Measurements from ENCODE around the gene ANKS1B.
A peak's percentile ranks its signal among the peaks of the same experiment; 100 is the strongest.
"Not testable (repeated sequence)": the region's sequence is repeated elsewhere in the genome, so short reads cannot be mapped to it uniquely, and the experiment has no call there.

Gene ANKS1B

GRCh38 chr12:99768758-99769157, 216.0 kb downstream of the ANKS1B start:
- DNase-seq = no peak
- intact Hi-C loops (cut with DNase I) = loop anchor here (2.0 kb wide), 1 partner anchor 726 kb away; no protein-coding TSS in a partner anchor

- no peak for DNase-seq
- intact Hi-C loops (cut with DNase I) = loop anchor here (2.0 kb wide), 1 partner anchor 725 kb away; no protein-coding TSS in a partner anchor
Observed at GRCh38 chr12:99767809-99768208, 216.9 kb downstream of the ANKS1B start.

- intact Hi-C loops (cut with DNase I) = no loop called here
- no peak for DNase-seq
Observed at GRCh38 chr12:99766408-99766807, 218.3 kb downstream of the ANKS1B start.

DNA sequence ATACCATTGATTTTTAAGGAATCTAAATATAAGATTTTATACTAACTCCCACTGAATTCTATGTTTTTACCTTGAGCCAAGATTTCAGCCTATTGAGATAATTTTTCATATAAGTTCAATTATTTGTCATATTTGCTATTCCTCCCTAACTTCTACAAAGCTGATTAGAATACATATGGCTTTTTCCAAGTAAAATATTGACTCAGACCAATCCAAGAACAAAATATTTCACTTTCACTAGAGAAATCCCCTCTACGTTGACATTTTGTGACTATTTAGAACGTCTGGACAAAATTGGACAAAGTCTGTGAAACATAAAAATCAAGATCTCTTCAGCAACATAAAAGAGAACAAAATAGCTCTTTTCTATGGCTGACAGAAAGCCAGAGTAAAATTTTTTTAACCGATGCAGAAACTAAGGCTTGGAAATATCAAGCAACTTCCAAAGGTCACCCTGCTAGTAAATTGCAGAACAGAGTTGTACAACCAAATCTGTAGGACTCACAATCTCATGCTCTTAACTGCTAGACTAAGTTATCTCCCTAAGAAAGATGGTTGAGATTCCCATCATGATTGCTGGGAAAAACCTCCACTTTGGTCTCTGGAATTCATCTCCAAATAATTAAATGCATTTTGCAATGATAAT, 219.1 kb downstream of the ANKS1B start:
- DNase-seq = no peak

DNA sequence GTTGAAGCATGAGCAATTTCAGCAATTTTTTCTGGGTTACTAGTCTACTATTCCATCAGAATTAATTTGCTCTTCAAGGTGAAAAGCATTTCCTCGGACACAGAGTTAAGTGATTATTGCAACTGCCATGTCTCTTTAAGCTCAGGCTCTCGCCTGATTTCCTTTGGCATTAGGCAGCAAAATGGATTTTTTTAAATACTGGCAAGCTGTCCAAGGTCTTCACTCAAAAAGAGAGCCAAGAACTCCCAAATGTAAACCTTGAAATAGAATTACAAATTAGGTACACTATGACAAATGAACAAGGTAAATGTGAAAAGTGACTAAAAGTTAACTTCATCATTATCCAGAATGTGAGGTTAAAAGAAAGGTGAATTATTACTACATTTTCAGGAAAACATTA, 225.3 kb downstream of the ANKS1B start:
- intact Hi-C loops (cut with DNase I) = no loop called here
- DNase-seq = no peak

More for the DNA sequence above, 219.1 kb downstream of the ANKS1B start:
- intact Hi-C loops (cut with DNase I) = no loop called here

- DNase-seq = no peak
- intact Hi-C loops (cut with DNase I) = no loop called here
Observed at GRCh38 chr12:99758997-99759396, 225.7 kb downstream of the ANKS1B start.

- intact Hi-C loops (cut with DNase I) = no loop called here
- DNase-seq = no peak
Observed at GRCh38 chr12:99752740-99753139, 232.0 kb downstream of the ANKS1B start.

- DNase-seq = no peak
- intact Hi-C loops (cut with DNase I) = no loop called here
Observed at GRCh38 chr12:99746538-99746937, 238.2 kb downstream of the ANKS1B start.

GRCh38 chr12:99745895-99746294, 238.8 kb downstream of the ANKS1B start:
- intact Hi-C loops (cut with DNase I) = no loop called here
- DNase-seq = no peak

DNA sequence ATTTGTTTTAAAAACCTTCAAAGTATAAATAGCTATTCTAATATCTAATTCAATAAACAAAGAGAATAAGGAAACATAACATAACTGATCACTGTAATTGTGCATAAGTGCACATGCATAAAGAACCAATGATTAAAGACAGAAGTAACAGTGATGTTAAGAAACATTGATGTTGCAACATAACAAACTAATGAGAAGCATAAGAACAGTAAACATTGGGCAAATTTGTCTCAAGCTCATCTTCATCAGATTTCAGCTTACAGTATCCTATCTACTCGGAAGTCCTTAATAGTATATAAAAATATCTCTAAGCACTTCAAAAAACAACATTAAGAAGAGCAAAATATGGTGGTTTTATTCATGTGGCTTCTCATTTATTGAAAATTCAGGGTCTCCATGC, 239.6 kb downstream of the ANKS1B start:
- DNase-seq = no peak

DNA sequence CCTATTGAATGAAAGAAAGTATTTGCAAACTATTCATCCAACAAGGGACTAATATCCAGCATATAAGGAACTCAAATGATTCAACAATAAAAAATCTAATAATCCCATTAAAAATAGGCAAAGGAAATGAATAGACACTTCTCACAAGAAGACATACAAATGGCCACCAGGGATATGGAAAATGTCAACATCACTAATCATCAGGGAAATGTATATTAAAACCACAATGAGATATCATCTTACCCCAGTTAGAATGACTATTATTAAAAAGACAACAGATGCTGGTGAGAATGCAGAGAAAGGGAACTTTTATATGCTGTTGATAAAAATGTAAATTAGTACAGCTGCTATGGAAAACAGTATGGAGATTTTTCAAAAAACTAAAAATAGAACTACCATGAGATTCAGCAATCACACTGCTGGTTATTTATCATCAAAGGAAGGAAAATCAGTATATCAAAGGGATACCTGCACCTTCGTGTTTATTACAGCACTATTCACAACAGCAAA, 247.9 kb downstream of the ANKS1B start:
- intact Hi-C loops (cut with DNase I) = no loop called here
- DNase-seq = no peak

More for the DNA sequence above, 239.6 kb downstream of the ANKS1B start:
- intact Hi-C loops (cut with DNase I) = no loop called here

- intact Hi-C loops (cut with DNase I) = no loop called here
- no peak for DNase-seq
Observed at GRCh38 chr12:99732131-99732530, 252.6 kb downstream of the ANKS1B start.

- DNase-seq = peak in 2 of 10 donors; percentile 49 to 52
- intact Hi-C loops (cut with DNase I) = no loop called here
Observed at GRCh38 chr12:99722690-99723486, 261.8 kb downstream of the ANKS1B start.

DNA sequence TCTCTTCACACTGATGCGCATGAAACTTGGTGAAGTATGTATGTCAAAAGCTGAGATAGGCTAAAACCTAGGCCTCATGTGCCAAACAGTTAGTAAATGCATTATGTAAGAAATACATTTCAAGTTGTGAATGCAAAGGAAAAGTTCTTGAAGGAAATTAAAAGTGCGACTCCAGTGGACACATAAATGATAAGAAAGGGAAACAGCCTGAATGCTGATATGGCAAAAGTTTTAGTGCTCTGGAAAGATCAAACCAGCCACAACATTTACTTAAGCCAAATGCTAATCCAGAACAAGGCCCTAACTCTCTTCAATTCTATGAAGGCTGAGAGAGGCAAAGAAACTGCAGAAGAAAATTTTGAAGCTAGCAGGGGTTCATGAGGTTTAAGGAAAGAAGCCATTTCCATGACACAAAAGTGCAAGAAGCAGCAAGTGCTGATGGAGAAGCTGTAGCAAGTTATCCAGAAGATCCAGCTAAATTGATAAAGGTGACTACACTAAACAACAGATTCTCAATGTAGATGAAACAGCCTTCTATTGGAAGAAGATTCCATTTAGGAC, 262.9 kb downstream of the ANKS1B start:
- no peak for DNase-seq
- intact Hi-C loops (cut with DNase I) = no loop called here

GRCh38 chr12:99720083-99720465, 264.7 kb downstream of the ANKS1B start:
- intact Hi-C loops (cut with DNase I); DNase-seq: not testable (repeated sequence)

GRCh38 chr12:99719411-99720082, 265.2 kb downstream of the ANKS1B start:
- intact Hi-C loops (cut with DNase I) = not testable (repeated sequence)

GRCh38 chr12:99715841-99716510, 268.8 kb downstream of the ANKS1B start:
- intact Hi-C loops (cut with DNase I); DNase-seq: not testable (repeated sequence)

More at GRCh38 chr12:99719411-99720082, 265.2 kb downstream of the ANKS1B start:
- DNase-seq = not testable (repeated sequence)

GRCh38 chr12:99714921-99715320, 269.8 kb downstream of the ANKS1B start:
- DNase-seq; intact Hi-C loops (cut with DNase I): not testable (repeated sequence)

DNA sequence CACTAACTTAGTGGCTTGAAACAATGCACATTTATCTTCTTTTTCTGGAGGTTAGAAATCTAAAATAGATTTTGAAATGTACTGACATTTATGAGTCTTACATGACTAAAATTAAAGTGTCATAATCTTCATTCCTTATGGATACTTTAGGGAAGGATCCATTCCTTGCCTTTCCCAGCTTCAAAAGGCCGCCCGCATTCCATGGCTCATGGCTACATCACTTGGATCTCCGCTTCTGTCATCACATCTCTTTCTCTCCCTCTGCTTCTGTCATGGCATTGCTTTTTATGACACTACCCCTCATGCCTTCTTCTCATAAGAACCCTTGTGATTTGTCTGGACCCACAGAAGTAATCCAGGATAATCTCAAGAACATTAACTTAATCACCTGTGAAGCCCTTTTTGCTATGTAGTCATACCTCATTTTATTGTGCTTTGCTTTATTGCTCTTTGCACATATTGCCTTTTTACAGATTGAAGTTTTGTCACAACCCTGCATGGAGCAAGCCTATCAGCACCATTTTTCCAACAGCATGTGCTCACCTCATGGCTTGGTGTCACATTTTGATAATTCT, 270.7 kb downstream of the ANKS1B start:
- DNase-seq = no peak
- intact Hi-C loops (cut with DNase I) = no loop called here

DNA sequence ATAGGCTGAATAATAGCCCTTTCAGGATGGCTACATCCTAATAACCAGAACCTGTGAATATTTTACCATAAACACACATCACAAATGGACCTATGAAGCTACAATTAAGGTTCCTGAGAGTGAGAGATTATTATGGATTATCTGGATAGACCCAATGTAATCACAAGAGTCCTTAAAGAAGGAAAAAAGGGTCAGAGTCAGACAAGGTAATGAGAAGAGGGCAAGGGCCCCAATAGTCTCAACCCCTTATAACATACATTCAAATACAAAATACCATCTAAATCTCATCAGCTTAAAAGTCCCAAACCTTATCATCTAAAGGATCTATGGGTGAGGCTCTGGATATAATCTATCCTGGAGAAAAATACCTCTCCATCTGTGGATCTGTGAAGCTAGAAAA, 272.5 kb downstream of the ANKS1B start:
- intact Hi-C loops (cut with DNase I) = no loop called here
- DNase-seq = no peak

Data from posterior cingulate gyrus (tissue), 11 donors.